GM12878 (cell line): ENCODE data around the gene CYB5RL. TPM values are rescaled to one million over a fixed set of nuclear protein-coding genes. Genes with fewer than 3 reads are reported as not detected.

Experiments used
- ATAC-seq: fragments of 200-7000 bp; cut with Tn5 transposase; 3 replicates; pipeline ENCODE4 v1.9.1; 2020; ENCODE audit warnings: mild to moderate bottlenecking, moderate library complexity
- BruUV-seq: library from RNA; stranded (reverse); fragments of 400-500 nt; replicated peaks from 2 replicates; lab custom pipeline; 2021; lab: Mats Ljungman, UMichigan
- CTCF ChIA-PET: fragments of 300-600 bp; sonication (Branson Sonifier 250); formaldehyde crosslinking; extraction: SDS; loops from one replicate; lab custom pipeline; 2021; ENCODE audit warnings: inconsistent platforms; lab: Yijun Ruan, JAX
- POLR2A ChIA-PET: fragments of 350-600 bp; formaldehyde crosslinking; extraction: SDS; loops from one replicate; lab custom pipeline; 2021; ENCODE audit warnings: inconsistent platforms; lab: Charles Lee
- RAD21 ChIA-PET: fragments of 300-600 bp; sonication (Branson Sonifier 250); formaldehyde crosslinking; loops from one replicate; lab custom pipeline; 2023; ENCODE audit warnings: antibody characterized with exemption; ENCODE audit not compliant: unreplicated experiment; lab: Charles Lee
- SMC1A ChIA-PET: fragments of 300-600 bp; sonication (Branson Sonifier 250); formaldehyde crosslinking; loops from one replicate; lab custom pipeline; 2023; ENCODE audit not compliant: unreplicated experiment, uncharacterized antibody; lab: Charles Lee
- DNase-seq: peaks from one replicate; pipeline ENCODE4 v3.0.0-alpha.2; 2011; ENCODE audit warnings: low read depth, low spot score
- FAIRE-seq: peaks from 3 replicates; lab custom pipeline; 2011; peaks lifted over from hg19 to GRCh38; lab: Jason Lieb, UNC
- H2AFZ ChIP-seq: 2 replicates; pipeline ENCODE4 v1.6.0; 2011; ENCODE audit warnings: low read depth, low read length, control low read depth; ENCODE audit not compliant: control insufficient read depth
- H3K27ac ChIP-seq: 2 replicates; pipeline ENCODE4 v1.5.1; 2011; ENCODE audit warnings: control low read depth; ENCODE audit not compliant: control insufficient read depth, insufficient read depth
- H3K27me3 ChIP-seq, 2 experiments: replicated peaks in 1 of 2; 2 replicates each; pipeline versions ENCODE4 v1.6.0 to v1.6.1; 2011; ENCODE audit warnings: low read length in 1 of 2; ENCODE audit not compliant: control insufficient read depth in 2 of 2, insufficient read depth in 2 of 2
- H3K36me3 ChIP-seq, 2 experiments: 2 replicates each; pipeline ENCODE4 v1.5.1; 2011; ENCODE audit warnings: low read length in 1 of 2; ENCODE audit not compliant: control insufficient read depth in 2 of 2, insufficient read depth in 2 of 2
- H3K4me1 ChIP-seq: 2 replicates; pipeline ENCODE4 v1.6.1; 2011; ENCODE audit warnings: mild to moderate bottlenecking, low read length, moderate library complexity, mixed read lengths; ENCODE audit not compliant: control insufficient read depth, insufficient read depth
- H3K4me2 ChIP-seq: 2 replicates; pipeline ENCODE4 v1.6.0; 2011; ENCODE audit warnings: control low read depth; ENCODE audit not compliant: control insufficient read depth, insufficient read depth
- H3K4me3 ChIP-seq: fragments of 200-600 bp; sonication (generic); 2 replicates; pipeline ENCODE4 v1.5.1; 2016
- H3K79me2 ChIP-seq: 2 replicates; pipeline ENCODE4 v1.6.0; 2011; ENCODE audit warnings: low read length; ENCODE audit not compliant: control insufficient read depth, insufficient read depth
- H3K9ac ChIP-seq: 2 replicates; pipeline ENCODE4 v1.8.0; 2011; ENCODE audit warnings: low read length, control low read depth, mixed read lengths; ENCODE audit not compliant: control insufficient read depth, insufficient read depth
- H3K9me3 ChIP-seq: replicated peaks from 3 replicates; pipeline ENCODE4 v1.5.1; 2011; ENCODE audit warnings: mild to moderate bottlenecking, low read length; ENCODE audit not compliant: control insufficient read depth, insufficient read depth
- H4K20me1 ChIP-seq: 2 replicates; pipeline ENCODE4 v1.6.0; 2011; ENCODE audit not compliant: control insufficient read depth, insufficient read depth
- ASH2L ChIP-seq: fragments of 300-600, 200-600 bp; sonication (generic); IDR thresholded peaks from 2 replicates; pipeline ENCODE4 v1.6.1; 2017; ENCODE audit warnings: low read depth, mild to moderate bottlenecking, borderline replicate concordance
- ETV6 ChIP-seq, 2 experiments: fragments of 450-650 bp in 1 of 2; IDR thresholded peaks in 1 of 2; conservative IDR thresholded peaks in 1 of 2; 2 replicates each; pipeline ENCODE4 v1.6.1; 2014; ENCODE audit warnings: antibody characterized with exemption in 1 of 2, borderline replicate concordance in 1 of 2, low read depth in 1 of 2, mild to moderate bottlenecking in 1 of 2, moderate library complexity in 1 of 2
- FOXM1 ChIP-seq: IDR thresholded peaks from 2 replicates; pipeline ENCODE4 v1.6.1; 2012; ENCODE audit warnings: low read depth, mild to moderate bottlenecking, inconsistent platforms, low read length, moderate library complexity
- MEF2A ChIP-seq: IDR thresholded peaks from 2 replicates; pipeline ENCODE4 v1.6.1; 2011; ENCODE audit warnings: low read depth, mild to moderate bottlenecking, low read length, moderate library complexity; ENCODE audit not compliant: insufficient read depth
- NR2C1 ChIP-seq: fragments of 450-650 bp; IDR thresholded peaks from 2 replicates; pipeline ENCODE4 v1.6.1; 2017; ENCODE audit warnings: antibody characterized with exemption, mild to moderate bottlenecking, moderate library complexity
- NR2F1 ChIP-seq: fragments of 450-650 bp; conservative IDR thresholded peaks from 2 replicates; pipeline ENCODE4 v1.6.1; 2017; ENCODE audit warnings: mild to moderate bottlenecking
- POLR2A ChIP-seq: IDR thresholded peaks from 2 replicates; pipeline ENCODE4 v1.6.1; 2011; ENCODE audit warnings: low read depth, mild to moderate bottlenecking, low read length
- SREBF2 ChIP-seq: IDR thresholded peaks from 2 replicates; pipeline ENCODE4 v1.6.1; 2012; ENCODE audit warnings: mild to moderate bottlenecking, low read length
- STAT1 ChIP-seq: fragments of 450-650 bp; conservative IDR thresholded peaks from 2 replicates; pipeline ENCODE4 v1.6.1; 2014; ENCODE audit warnings: antibody characterized with exemption, mild to moderate bottlenecking
- SUZ12 ChIP-seq: fragments of 200-600 bp; sonication (generic); IDR thresholded peaks from one replicate; pipeline ENCODE4 v1.6.1; 2018; ENCODE audit warnings: antibody characterized with exemption, mild to moderate bottlenecking; ENCODE audit not compliant: unreplicated experiment
- ZNF274 ChIP-seq: IDR thresholded peaks from one replicate; pipeline ENCODE4 v1.8.0; 2011; ENCODE audit not compliant: insufficient read length, insufficient read depth
- WGBS: methylation state at CpG from one replicate; pipeline ENCODE4 v1.1.6; 2016; ENCODE audit warnings: low lambda C conversion rate; ENCODE audit not compliant: insufficient replicate concordance, insufficient coverage; ENCODE audit errors: missing lambda C conversion rate; 5-methylcytosine and 5-hydroxymethylcytosine counted together
- in situ Hi-C: fragments of 300-500 bp; cut with MboI; formaldehyde crosslinking; loops from 9 replicates; pipeline ENCODE4 v1.14.3; 2018; ENCODE audit warnings: mixed read lengths
- intact Hi-C: fragments of 100-400 bp; cut with micrococcal nuclease; formaldehyde crosslinking; loops from one replicate; pipeline ENCODE4 v1.14.2; 2022; ENCODE audit not compliant: unreplicated experiment
- polyA plus RNA-seq, 11 experiments: library from polyadenylated mRNA; depleted of rRNA in 4 of 11; unstranded in 6 of 11; stranded (reverse) in 5 of 11; fragments of >200 nt; fragmentation: Nextera tagmentation in 4 of 11; fragmentation: Illumina TruSeq in 1 of 11; extraction: Ambion mirVana in 4 of 11; extraction: Trizol in 1 of 11; gene quantifications; 1 replicate in 1 of 11; 2 replicates in 10 of 11; pipeline versions ENCODE4 v1.2.1 to v1.2.3, GENCODE V29; 2011 to 2016; ENCODE audit warnings: inconsistent platforms in 2 of 11, missing spikeins in 2 of 11, low read depth in 1 of 11
- total RNA-seq, 4 experiments: library from RNA; depleted of rRNA in 3 of 4; stranded (reverse); fragments of >200 nt in 3 of 4; fragmentation: Illumina TruSeq in 1 of 4; extraction: Trizol in 1 of 4; gene quantifications; 2 replicates each; pipeline versions ENCODE4 v1.2.1 to v1.2.3, GENCODE V29; 2013 to 2021
- TF ChIP-seq, protein P1 (sequence below): fragments of 450-650 bp; formaldehyde crosslinking; IDR thresholded peaks from 2 replicates; pipeline ENCODE4 v1.5.0; 2022; ENCODE audit warnings: mild to moderate bottlenecking, missing genetic modification characterization
- TF ChIP-seq, protein P2 (sequence below): fragments of 450-650 bp; IDR thresholded peaks from 2 replicates; pipeline ENCODE4 v1.6.1; 2018; ENCODE audit warnings: mild to moderate bottlenecking, low read depth, moderate library complexity; ENCODE audit not compliant: partially characterized antibody
- TF ChIP-seq, protein P3 (sequence below): IDR thresholded peaks from 2 replicates; pipeline ENCODE4 v1.6.1; 2011; ENCODE audit warnings: borderline replicate concordance, low read depth, mild to moderate bottlenecking, moderate library complexity, low read length; ENCODE audit not compliant: insufficient read depth, poor library complexity, severe bottlenecking

CYB5RL gene
- total and polyA plus RNA-seq, 10 of the 15 experiments (the other 5 are each of a cell fraction or from before 2014, with no cell fraction given) = 3.1 to 8.7 (median 7.2) TPM

DNA sequence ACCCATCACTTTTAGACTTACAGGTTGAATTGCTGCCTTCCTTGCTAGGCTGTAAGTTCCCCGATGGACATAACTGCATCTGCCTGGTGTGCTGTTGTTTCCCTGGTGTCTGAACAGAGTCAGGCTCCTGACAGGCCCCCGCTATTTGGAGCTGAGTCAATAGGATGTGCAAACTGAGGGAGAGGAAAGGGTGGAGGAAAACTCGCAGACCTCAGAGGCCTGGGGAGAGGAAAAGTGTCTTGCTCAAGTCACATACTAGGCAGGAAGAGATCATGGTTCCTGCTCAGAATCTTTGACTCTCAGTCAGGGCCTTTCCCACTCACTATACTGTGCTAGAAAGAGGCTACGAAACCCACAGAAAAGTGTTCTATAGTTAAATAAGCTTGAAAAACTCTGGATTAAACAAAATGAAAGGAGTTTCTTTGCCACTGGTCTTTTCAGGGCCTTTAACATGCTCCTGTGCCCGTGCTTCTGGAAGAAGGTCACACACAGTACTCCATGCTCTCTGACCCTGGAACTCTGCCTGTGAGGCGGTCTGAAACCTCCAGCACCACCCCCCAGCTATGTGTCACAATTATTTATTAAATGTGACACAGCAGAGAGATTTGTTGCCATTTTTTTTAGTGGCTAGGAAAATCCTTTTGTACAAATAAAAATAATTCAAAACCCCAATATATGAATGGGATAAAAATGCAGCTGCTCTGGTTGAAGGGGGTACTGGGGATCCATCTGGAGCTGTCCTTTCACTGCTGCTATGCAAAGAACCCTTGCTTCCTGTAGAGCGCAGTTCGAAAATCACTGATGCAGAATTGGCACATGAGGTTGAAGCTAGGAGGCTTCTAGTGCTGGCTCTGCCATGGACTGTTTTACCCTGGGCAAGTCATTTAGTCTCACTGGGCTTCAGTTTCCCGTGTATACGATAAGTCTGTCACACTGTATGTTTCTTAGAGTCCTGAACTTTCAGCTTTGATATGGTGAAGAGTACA lies 26.9 kb downstream of the CYB5RL start (continued):
- no peak for TF ChIP-seq ZNF274
- TF ChIP-seq SREBF2 = no peak
- TF ChIP-seq, protein P1, sequence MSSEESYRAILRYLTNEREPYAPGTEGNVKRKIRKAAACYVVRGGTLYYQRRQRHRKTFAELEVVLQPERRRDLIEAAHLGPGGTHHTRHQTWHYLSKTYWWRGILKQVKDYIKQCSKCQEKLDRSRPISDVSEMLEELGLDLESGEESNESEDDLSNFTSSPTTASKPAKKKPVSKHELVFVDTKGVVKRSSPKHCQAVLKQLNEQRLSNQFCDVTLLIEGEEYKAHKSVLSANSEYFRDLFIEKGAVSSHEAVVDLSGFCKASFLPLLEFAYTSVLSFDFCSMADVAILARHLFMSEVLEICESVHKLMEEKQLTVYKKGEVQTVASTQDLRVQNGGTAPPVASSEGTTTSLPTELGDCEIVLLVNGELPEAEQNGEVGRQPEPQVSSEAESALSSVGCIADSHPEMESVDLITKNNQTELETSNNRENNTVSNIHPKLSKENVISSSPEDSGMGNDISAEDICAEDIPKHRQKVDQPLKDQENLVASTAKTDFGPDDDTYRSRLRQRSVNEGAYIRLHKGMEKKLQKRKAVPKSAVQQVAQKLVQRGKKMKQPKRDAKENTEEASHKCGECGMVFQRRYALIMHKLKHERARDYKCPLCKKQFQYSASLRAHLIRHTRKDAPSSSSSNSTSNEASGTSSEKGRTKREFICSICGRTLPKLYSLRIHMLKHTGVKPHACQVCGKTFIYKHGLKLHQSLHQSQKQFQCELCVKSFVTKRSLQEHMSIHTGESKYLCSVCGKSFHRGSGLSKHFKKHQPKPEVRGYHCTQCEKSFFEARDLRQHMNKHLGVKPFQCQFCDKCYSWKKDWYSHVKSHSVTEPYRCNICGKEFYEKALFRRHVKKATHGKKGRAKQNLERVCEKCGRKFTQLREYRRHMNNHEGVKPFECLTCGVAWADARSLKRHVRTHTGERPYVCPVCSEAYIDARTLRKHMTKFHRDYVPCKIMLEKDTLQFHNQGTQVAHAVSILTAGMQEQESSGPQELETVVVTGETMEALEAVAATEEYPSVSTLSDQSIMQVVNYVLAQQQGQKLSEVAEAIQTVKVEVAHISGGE (CRISPR knock-in tag) = no peak
- no peak for TF ChIP-seq ETV6 (conservative IDR thresholded peaks at IDR 0.05 in 1 of 2, IDR thresholded peaks at IDR 0.05 in 1 of 2; ENCODE audit: borderline replicate concordance in 1 of 2, low read depth in 1 of 2)
- no peak for TF ChIP-seq MEF2A
- no peak for TF ChIP-seq POLR2A
- no peak for TF ChIP-seq STAT1

DNA sequence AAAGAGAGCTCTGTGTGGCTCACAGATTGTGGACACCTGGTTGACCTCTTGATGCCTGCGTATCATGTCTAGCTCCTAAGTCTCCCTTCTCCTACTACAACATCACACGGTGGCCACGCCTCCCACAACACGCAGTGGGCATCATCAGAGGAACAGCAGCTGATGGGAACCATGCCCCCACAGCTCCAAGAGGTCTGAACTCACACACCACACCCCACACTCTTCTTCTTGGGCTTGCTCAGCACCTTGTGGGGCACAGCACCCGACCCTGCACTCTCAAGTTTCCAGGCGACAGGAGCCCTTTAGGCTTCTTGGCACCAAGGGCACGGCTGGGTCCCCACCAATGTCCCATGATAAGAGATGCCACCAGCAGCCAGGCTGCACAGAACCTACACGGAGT lies 28.2 kb downstream of the CYB5RL start:
- Histone ChIP-seq H2AFZ (no peak overlapping the region), H3K9ac (no peak overlapping the region), H4K20me1 (no peaks in the 10 kb centered on the region), H3K79me2 (no peaks in the 10 kb centered on the region), H3K4me2 (no peak overlapping the region), H3K4me3 (no peak overlapping the region), H3K9me3 (no peaks in the 10 kb centered on the region), H3K36me3 (no peaks in the 10 kb centered on the region), H3K27me3 (no peaks in the 10 kb centered on the region), H3K4me1 (no peaks in the 10 kb centered on the region), H3K27ac (no peak overlapping the region)
- no TSS peak for BruUV-seq
- RAD21 ChIA-PET = interaction anchor here (0.5 kb wide), 1 partner anchor 318 kb away, joined by 3 read pairs; no protein-coding TSS in a partner anchor
- SMC1A ChIA-PET = interaction anchor here (1.3 kb wide), 1 partner anchor 15 kb away, joined by 3 read pairs; no protein-coding TSS in a partner anchor
- CTCF ChIA-PET = interaction anchor here (0.7 kb wide), 1 partner anchor 30 kb away, joined by 3 read pairs; no protein-coding TSS in a partner anchor
- WGBS = 93% methylated on average over 8 of the region's 8 CpGs
- no peak for FAIRE-seq
- POLR2A ChIA-PET = no interaction called here
- ATAC-seq = no peak
- intact Hi-C loops (no loop called here), in situ Hi-C loops (no loop called here)
- DNase-seq = no peak
- TF ChIP-seq NR2F1 (no peak), SUZ12 (no peak), FOXM1 (no peak), ASH2L (no peak), NR2C1 (no peak)
- TF ChIP-seq, protein P2, sequence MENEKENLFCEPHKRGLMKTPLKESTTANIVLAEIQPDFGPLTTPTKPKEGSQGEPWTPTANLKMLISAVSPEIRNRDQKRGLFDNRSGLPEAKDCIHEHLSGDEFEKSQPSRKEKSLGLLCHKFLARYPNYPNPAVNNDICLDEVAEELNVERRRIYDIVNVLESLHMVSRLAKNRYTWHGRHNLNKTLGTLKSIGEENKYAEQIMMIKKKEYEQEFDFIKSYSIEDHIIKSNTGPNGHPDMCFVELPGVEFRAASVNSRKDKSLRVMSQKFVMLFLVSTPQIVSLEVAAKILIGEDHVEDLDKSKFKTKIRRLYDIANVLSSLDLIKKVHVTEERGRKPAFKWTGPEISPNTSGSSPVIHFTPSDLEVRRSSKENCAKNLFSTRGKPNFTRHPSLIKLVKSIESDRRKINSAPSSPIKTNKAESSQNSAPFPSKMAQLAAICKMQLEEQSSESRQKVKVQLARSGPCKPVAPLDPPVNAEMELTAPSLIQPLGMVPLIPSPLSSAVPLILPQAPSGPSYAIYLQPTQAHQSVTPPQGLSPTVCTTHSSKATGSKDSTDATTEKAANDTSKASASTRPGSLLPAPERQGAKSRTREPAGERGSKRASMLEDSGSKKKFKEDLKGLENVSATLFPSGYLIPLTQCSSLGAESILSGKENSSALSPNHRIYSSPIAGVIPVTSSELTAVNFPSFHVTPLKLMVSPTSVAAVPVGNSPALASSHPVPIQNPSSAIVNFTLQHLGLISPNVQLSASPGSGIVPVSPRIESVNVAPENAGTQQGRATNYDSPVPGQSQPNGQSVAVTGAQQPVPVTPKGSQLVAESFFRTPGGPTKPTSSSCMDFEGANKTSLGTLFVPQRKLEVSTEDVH = no peak
- TF ChIP-seq, protein P3, sequence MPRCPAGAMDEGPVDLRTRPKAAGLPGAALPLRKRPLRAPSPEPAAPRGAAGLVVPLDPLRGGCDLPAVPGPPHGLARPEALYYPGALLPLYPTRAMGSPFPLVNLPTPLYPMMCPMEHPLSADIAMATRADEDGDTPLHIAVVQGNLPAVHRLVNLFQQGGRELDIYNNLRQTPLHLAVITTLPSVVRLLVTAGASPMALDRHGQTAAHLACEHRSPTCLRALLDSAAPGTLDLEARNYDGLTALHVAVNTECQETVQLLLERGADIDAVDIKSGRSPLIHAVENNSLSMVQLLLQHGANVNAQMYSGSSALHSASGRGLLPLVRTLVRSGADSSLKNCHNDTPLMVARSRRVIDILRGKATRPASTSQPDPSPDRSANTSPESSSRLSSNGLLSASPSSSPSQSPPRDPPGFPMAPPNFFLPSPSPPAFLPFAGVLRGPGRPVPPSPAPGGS = no peak
